ENCODE measurements around the gene ORM1. TPM values are rescaled to one million over a fixed set of nuclear protein-coding genes. Genes with fewer than 3 reads are reported as not detected.

The ORM1 gene
- total RNA-seq, 1 donor from 2014 or later: not detected

- intact Hi-C loops (cut with micrococcal nuclease): no loop called here
- DNase-seq: no peak
- TF ChIP-seq CTCF (IDR thresholded peaks at IDR 0.05; ENCODE audit: borderline replicate concordance): no peak
Measured at GRCh38 chr9:114364134-114365041, 41.5 kb downstream of the ORM1 start.

GRCh38 chr9:114365194-114365593, 42.3 kb downstream of the ORM1 start:
- peaks cover 68% of the 10 kb centered on the region for H3K36me3 ChIP-seq
- no peak overlapping the region for H3K4me3 ChIP-seq
- TF ChIP-seq CTCF (IDR thresholded peaks at IDR 0.05; ENCODE audit: borderline replicate concordance): no peak
- no peaks in the 10 kb centered on the region for H3K27me3 ChIP-seq (ENCODE audit: low read depth)
- peaks cover 9% of the 10 kb centered on the region for H3K4me1 ChIP-seq
- no peak overlapping the region for H3K27ac ChIP-seq (replicated peaks)
- intact Hi-C loops (cut with micrococcal nuclease): no loop called here
- no peaks in the 10 kb centered on the region for H3K9me3 ChIP-seq (replicated peaks)
- no peak for DNase-seq

More at GRCh38 chr9:114364134-114365041, 41.5 kb downstream of the ORM1 start:
- Histone ChIP-seq H3K27ac (replicated peaks) (no peak overlapping the region), H3K9me3 (replicated peaks) (no peaks in the 10 kb centered on the region), H3K36me3 (peaks cover 76% of the 10 kb centered on the region), H3K4me3 (no peak overlapping the region), H3K27me3 (ENCODE audit: low read depth) (no peaks in the 10 kb centered on the region), H3K4me1 (peaks cover 9% of the 10 kb centered on the region)

- H3K27me3 ChIP-seq (ENCODE audit: low read depth): no peaks in the 10 kb centered on the region
- peaks cover 12% of the 10 kb centered on the region for H3K4me1 ChIP-seq
- peak overlapping the region; percentile 15 for H3K27ac ChIP-seq (replicated peaks)
- H3K36me3 ChIP-seq: peaks cover 54% of the 10 kb centered on the region
- intact Hi-C loops (cut with micrococcal nuclease): no loop called here
- H3K4me3 ChIP-seq: no peak overlapping the region
- TF ChIP-seq CTCF (IDR thresholded peaks at IDR 0.05; ENCODE audit: borderline replicate concordance): no peak
- DNase-seq: no peak
- no peaks in the 10 kb centered on the region for H3K9me3 ChIP-seq (replicated peaks)
Measured at GRCh38 chr9:114366334-114367128, 43.6 kb downstream of the ORM1 start.

GRCh38 chr9:114367366-114367765, 44.5 kb downstream of the ORM1 start:
- H3K27ac ChIP-seq (replicated peaks): no peak overlapping the region

More at GRCh38 chr9:114367366-114367765, 44.5 kb downstream of the ORM1 start:
- TF ChIP-seq CTCF (IDR thresholded peaks at IDR 0.05; ENCODE audit: borderline replicate concordance): no peak
- Histone ChIP-seq H3K9me3 (replicated peaks) (no peaks in the 10 kb centered on the region), H3K4me1 (peaks cover 20% of the 10 kb centered on the region), H3K36me3 (peaks cover 46% of the 10 kb centered on the region), H3K27me3 (ENCODE audit: low read depth) (no peaks in the 10 kb centered on the region), H3K4me3 (no peak overlapping the region)
- intact Hi-C loops (cut with micrococcal nuclease): no loop called here
- no peak for DNase-seq

Data from left ventricle myocardium inferior (tissue), 1 donor.